BJ (cell line): Measurements from ENCODE around the gene ERN2. TPM values are rescaled to one million over a fixed set of nuclear protein-coding genes. Genes with fewer than 3 reads are reported as not detected.

Experiments
- CTCF ChIA-PET: fragments of 350-600 bp; formaldehyde crosslinking; extraction: SDS; loops from one replicate; lab custom pipeline; 2021; ENCODE audit warnings: antibody characterized with exemption, inconsistent platforms; lab: Yijun Ruan, JAX
- POLR2A ChIA-PET: fragments of 300-600 bp; sonication (Branson Sonifier 250); formaldehyde crosslinking; extraction: SDS; loops from one replicate; lab custom pipeline; 2021; ENCODE audit warnings: antibody characterized with exemption; lab: Charles Lee
- DNase-seq: peaks from one replicate; pipeline ENCODE4 v3.0.0-alpha.2; 2011; ENCODE audit warnings: low read depth
- H3K27me3 ChIP-seq: 2 replicates; pipeline ENCODE4 v1.6.0; 2011; ENCODE audit warnings: low read length; ENCODE audit not compliant: control insufficient read depth, insufficient read depth
- H3K36me3 ChIP-seq: 2 replicates; pipeline ENCODE4 v1.5.1; 2011; ENCODE audit warnings: low read length; ENCODE audit not compliant: control insufficient read depth, insufficient read depth
- H3K4me3 ChIP-seq: 2 replicates; pipeline ENCODE4 v1.5.1; 2011; ENCODE audit warnings: low read depth, mild to moderate bottlenecking, control low read depth, low read length
- CTCF ChIP-seq: IDR thresholded peaks from 2 replicates; pipeline ENCODE4 v1.5.1; 2011; ENCODE audit warnings: low read depth, mild to moderate bottlenecking, control low read depth, inconsistent platforms, low read length, moderate library complexity; ENCODE audit not compliant: insufficient read depth
- polyA plus RNA-seq: library from polyadenylated mRNA; depleted of rRNA; stranded (reverse); fragments of >200 nt; gene quantifications from 2 replicates; pipeline ENCODE4 v1.2.3, GENCODE V29; 2011

Gene ERN2
- polyA plus RNA-seq, 1 experiment, result 0.23 TPM

- H3K27me3 ChIP-seq, result no peaks in the 10 kb centered on the region
- DNase-seq, result no peak
- CTCF ChIA-PET, result interaction anchor here (0.8 to 2.3 kb wide), 3 partner anchors 11 to 48 kb away, joined by 3 to 12 read pairs (median 3); no protein-coding TSS in a partner anchor
- POLR2A ChIA-PET, result no interaction called here
- H3K36me3 ChIP-seq, result peaks cover 3% of the 10 kb centered on the region; the same call in 1 of the 2 replicates
- peak overlapping the region; percentile 50 for H3K4me3 ChIP-seq
- TF ChIP-seq CTCF, result no peak
Observed at GRCh38 chr16:23679274-23679985, 33.6 kb downstream of the ERN2 start.

GRCh38 chr16:23678430-23679273 lies 34.4 kb downstream of the ERN2 start, which contains the start of gene PLK1:
PLK1 (plus strand) TSS chr16:23678889; CDS start chr16:23678933, 44 bp downstream.
- ChIA-PET CTCF (interaction anchor here (0.8 to 2.3 kb wide), 8 partner anchors 10 to 49 kb away, joined by 3 to 12 read pairs (median 4); no protein-coding TSS in a partner anchor), POLR2A (no interaction called here)
- H3K27me3 ChIP-seq, result no peaks in the 10 kb centered on the region
- TF ChIP-seq CTCF, result peak; percentile 60
- H3K4me3 ChIP-seq, result peak within 1 kb of the TSS; percentile 50
- peak; percentile 35 for DNase-seq
- H3K36me3 ChIP-seq, result peaks cover 8% of the 10 kb centered on the region

GRCh38 chr16:23676924-23677480 lies 36.0 kb downstream of the ERN2 start:
- ChIA-PET POLR2A (no interaction called here), CTCF (interaction anchor here (0.8 to 1.8 kb wide), 4 partner anchors 11 to 50 kb away, joined by 3 to 7 read pairs (median 4); no protein-coding TSS in a partner anchor)
- no peak for TF ChIP-seq CTCF
- H3K4me3 ChIP-seq, result no peak overlapping the region
- H3K27me3 ChIP-seq, result no peaks in the 10 kb centered on the region
- H3K36me3 ChIP-seq, result peaks cover 5% of the 10 kb centered on the region; the same call in 1 of the 2 replicates
- DNase-seq, result no peak

- CTCF ChIA-PET, result no interaction called here
- POLR2A ChIA-PET, result interaction anchor here (0.6 kb wide), 1 partner anchor 32 kb away, joined by 3 read pairs; no protein-coding TSS in a partner anchor
- DNase-seq, result no peak
- TF ChIP-seq CTCF, result no peak
- no peaks in the 10 kb centered on the region for H3K27me3 ChIP-seq
- H3K36me3 ChIP-seq, result peaks cover 8% of the 10 kb centered on the region; the same call in 1 of the 2 replicates
- no peak overlapping the region for H3K4me3 ChIP-seq
Observed at GRCh38 chr16:23673971-23674614, 38.9 kb downstream of the ERN2 start.
